AG09319 (cell line): ENCODE data around the gene VMA21.

Source experiments
- DNase-seq: peaks from one replicate; pipeline ENCODE4 v3.0.0-alpha.2; 2010; ENCODE audit warnings: low read depth; ENCODE audit errors: extremely low read depth
- TF ChIP-seq, protein P1 (sequence below): IDR thresholded peaks from 2 replicates; pipeline ENCODE4 v1.5.1; 2011; ENCODE audit warnings: low read depth, mild to moderate bottlenecking, inconsistent platforms, low read length, moderate library complexity

Gene VMA21

DNA sequence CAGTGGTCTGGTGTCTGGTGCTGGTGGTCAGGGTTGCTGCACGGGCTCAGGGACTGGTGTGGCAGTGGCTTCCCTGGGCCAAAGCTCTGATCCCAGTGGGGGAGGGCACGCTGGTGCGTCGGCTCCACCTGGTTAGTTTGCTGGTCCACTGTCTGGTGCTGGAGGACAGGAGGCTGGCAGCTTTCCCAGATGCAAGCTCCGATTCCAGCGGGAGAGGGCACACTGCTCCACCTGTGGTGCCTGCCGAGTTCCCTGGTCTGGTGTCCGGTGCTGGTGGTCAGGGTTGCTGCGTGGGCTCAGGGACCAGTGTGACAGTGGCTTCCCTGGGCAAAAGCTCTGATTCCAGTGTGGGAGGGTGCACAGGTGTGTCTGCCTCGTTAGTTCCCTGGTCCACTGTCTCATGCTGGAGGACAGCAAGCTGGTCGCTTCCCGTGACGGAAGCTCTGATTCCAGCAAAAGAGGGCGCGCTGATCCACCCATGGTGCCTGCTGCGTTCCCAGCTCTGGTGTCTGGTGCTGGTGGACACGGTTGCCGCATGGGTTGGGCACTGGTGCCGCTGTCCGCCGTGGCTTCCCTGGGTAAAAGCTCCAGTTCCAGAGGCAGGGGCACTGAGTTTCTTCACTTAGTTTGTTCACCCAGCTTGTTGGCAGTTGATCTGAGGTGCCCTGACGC lies 5.8 kb downstream of the VMA21 start:
- TF ChIP-seq, protein P1, sequence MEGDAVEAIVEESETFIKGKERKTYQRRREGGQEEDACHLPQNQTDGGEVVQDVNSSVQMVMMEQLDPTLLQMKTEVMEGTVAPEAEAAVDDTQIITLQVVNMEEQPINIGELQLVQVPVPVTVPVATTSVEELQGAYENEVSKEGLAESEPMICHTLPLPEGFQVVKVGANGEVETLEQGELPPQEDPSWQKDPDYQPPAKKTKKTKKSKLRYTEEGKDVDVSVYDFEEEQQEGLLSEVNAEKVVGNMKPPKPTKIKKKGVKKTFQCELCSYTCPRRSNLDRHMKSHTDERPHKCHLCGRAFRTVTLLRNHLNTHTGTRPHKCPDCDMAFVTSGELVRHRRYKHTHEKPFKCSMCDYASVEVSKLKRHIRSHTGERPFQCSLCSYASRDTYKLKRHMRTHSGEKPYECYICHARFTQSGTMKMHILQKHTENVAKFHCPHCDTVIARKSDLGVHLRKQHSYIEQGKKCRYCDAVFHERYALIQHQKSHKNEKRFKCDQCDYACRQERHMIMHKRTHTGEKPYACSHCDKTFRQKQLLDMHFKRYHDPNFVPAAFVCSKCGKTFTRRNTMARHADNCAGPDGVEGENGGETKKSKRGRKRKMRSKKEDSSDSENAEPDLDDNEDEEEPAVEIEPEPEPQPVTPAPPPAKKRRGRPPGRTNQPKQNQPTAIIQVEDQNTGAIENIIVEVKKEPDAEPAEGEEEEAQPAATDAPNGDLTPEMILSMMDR = no peak
- no peak for DNase-seq

DNA sequence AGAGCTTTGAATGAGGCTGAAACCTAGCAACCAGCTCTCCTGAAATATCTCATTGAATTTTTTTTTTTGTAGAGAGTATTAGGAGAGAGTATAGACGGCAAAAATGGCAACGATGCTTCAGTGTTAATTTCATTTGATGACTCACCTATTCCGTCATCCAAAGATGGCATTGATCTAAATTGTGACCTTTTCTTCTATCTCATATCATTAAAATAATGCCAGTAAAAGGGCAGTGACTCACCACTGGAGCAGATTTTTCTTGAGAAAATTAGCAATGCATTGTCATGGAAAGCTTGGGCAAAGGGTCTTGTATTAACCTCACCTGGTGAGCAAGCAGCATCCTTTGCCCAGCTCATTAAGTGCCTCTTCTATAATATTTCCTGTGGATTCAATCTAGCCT lies 19.6 kb downstream of the VMA21 start:
- TF ChIP-seq, protein P1 = no peak
- no peak for DNase-seq

DNA sequence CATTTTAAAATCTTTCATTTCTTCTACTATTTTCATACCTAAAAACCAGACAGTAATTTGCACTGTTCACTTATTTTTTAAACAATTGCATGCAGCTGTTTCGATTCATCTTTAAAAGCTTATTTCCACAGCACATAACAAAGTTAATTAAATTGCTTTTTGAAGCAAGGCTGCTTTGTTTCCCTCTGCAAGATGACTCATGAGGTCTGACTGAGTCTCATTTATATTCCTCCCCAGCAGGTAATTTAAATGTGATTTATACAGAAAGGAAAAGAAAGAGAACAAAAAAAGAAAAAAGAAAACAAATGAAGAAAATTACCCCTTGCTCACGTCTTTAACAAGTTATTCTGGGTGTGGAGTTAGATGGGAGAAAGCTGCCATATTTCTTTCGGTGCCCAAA lies 22.8 kb downstream of the VMA21 start:
- no peak for DNase-seq
- TF ChIP-seq, protein P1 = no peak

DNA sequence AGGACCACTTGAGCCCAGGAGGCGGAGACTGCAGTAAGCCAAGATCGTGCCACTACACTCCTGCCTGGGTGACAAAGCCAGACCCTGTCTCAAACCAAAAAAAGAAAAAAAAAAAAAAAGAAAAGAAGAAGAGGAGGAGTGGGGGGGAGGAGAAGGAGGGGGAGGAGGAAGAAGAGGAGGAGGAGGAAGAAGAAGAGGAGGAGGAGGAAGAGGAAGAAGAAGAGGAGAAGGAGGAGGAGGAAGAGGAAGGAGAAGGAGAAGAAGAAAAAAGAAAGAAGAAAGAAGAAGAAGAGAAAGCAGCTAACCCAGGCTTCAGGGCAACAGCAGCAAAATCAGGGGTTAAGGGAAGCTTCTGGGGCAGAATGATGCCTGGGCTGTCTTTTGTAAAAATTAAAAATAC lies 27.5 kb downstream of the VMA21 start:
- no peak for DNase-seq
- TF ChIP-seq, protein P1 = no peak

DNA sequence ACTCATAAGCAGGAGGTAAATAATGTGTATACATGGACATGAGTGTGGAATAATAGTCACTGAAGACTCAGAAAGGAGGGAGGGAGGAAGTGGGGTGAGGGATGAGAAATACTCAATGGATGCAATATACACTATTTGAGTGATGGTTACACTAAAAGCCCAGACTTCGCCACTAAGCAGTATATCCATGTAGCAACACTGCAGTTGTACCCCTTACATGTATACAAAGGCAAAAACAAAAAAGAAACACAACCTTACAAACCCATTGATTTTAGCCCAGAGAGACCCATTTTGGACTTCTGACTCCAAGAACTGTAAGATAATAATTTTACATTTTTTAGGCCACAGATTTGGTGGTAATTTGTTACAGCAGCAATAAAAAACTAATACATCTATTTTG lies 51.5 kb downstream of the VMA21 start:
- DNase-seq = no peak

DNA sequence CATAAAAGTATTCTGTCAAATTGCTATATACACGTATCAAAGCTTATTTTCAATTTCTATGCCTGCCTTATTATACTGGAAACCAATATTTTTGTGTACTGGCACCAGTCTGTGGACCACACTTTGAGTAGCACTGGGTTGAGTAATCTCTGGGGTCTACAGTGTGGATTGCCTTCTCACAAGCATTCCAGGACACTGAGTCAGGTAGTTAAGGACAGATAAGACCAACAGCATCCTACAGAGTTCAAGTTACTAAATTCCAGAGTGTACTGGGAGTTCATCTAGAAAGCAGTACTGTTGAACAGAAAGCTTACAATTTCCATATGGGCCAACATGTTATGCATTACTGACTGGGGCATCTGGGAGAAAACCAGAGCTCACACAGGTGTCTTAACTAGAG lies 61.8 kb downstream of the VMA21 start:
- DNase-seq = no peak
- TF ChIP-seq, protein P1 = no peak

More for the DNA sequence above, 51.5 kb downstream of the VMA21 start:
- TF ChIP-seq, protein P1 = no peak
